HepG2 (cell line): ENCODE data around the gene SLCO3A1.

Experiments
- HBP1 ChIP-seq: IDR thresholded peaks from 2 replicates; pipeline ENCODE4 v1.6.1; 2016; ENCODE audit warnings: low read depth, control low read depth
- MTF2 ChIP-seq: sonication (generic); formaldehyde crosslinking; IDR thresholded peaks from 2 replicates; pipeline ENCODE4 v1.5.0; 2020; ENCODE audit warnings: missing genetic modification reagents, borderline replicate concordance
- NFYB ChIP-seq: sonication (generic); formaldehyde crosslinking; IDR thresholded peaks from 2 replicates; pipeline ENCODE4 v1.4.0; 2020; ENCODE audit warnings: missing genetic modification reagents
- POLR2A ChIP-seq, 2 experiments: IDR thresholded peaks; 2 replicates each; pipeline ENCODE4 v1.6.1; 2011; ENCODE audit warnings: low read depth in 2 of 2, low read length in 2 of 2, mild to moderate bottlenecking in 1 of 2, moderate library complexity in 1 of 2; ENCODE audit not compliant: insufficient read depth in 1 of 2
- ZBTB33 ChIP-seq: sonication (generic); formaldehyde crosslinking; IDR thresholded peaks from 2 replicates; pipeline ENCODE4 v1.4.0; 2020; ENCODE audit warnings: missing genetic modification reagents
- ZFP37 ChIP-seq: sonication (generic); formaldehyde crosslinking; IDR thresholded peaks from 2 replicates; pipeline ENCODE4 v1.4.0; 2020; ENCODE audit warnings: missing genetic modification reagents, borderline replicate concordance

GRCh38 chr15:92128788-92129187, 275.3 kb downstream of the SLCO3A1 start:
- TF ChIP-seq MTF2 (CRISPR knock-in tag), result no peak
- no peak for TF ChIP-seq ZBTB33 (CRISPR knock-in tag)
- no peak for TF ChIP-seq HBP1 (CRISPR knock-in tag)
- no peak for TF ChIP-seq POLR2A (IDR thresholded peaks at IDR 0.05; ENCODE audit: insufficient read depth in 1 of 2, low read depth in 2 of 2, low read length in 2 of 2)
- no peak for TF ChIP-seq NFYB (CRISPR knock-in tag)
- no peak for TF ChIP-seq ZFP37 (CRISPR knock-in tag)
